GM19035 (cell line): ENCODE data around the gene USP46.

Experiments
- ATAC-seq: cut with Tn5 transposase; IDR thresholded peaks from one replicate; pipeline ENCODE4 v1.9.1; 2021; ENCODE audit not compliant: unreplicated experiment

Gene USP46

DNA sequence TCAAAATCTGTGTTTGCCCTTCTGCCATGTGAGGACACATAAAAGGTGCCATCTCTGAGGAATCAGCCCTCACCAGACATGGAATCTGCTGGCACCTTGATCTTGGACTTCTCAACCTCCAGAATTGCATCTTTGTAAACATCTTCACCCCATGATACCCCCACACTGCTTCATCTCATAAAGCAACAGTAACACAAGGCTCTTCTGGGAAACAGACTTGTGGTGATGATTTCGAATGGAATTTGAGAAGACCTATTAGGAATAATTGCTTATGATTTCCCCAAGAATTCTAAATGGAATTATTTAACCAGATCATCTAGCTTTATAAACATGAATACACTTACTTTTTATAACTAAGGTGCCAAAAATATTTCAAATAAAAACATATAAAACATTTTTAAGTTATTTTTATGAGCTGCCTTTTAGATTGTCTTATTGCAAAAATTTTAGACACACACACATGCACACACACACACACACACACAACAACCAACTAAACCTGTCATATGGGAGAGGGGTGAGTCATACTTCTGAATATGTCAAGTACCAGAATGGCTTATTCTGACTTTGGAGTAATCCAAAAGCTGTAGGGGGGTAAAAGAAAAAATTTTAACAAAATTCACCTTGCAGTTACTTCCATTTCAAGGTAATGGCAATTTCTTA lies 82.0 kb downstream of the USP46 start:
- ATAC-seq = no peak

GRCh38 chr4:52576326-52576725 lies 82.8 kb downstream of the USP46 start:
- no peak for ATAC-seq

DNA sequence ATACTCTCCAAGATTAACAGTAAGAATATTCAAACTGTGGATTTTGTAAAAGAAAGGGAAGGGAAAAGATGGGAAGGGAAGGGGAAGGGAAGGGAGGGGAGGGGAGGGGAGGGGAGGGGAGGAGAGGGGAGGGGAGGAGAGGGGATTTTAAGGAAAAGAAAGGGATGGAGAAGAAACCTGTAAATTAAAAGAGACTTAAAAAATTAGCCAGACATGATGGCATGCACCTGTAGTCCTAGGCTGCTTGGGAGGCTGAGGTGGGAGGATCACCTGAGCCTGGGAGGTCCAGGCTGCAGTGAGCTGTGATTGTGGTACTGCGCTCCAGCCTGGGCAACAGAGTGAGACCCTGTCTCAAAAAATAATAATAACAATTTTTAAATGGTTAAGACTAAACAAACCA lies 83.7 kb downstream of the USP46 start:
- ATAC-seq = no peak

DNA sequence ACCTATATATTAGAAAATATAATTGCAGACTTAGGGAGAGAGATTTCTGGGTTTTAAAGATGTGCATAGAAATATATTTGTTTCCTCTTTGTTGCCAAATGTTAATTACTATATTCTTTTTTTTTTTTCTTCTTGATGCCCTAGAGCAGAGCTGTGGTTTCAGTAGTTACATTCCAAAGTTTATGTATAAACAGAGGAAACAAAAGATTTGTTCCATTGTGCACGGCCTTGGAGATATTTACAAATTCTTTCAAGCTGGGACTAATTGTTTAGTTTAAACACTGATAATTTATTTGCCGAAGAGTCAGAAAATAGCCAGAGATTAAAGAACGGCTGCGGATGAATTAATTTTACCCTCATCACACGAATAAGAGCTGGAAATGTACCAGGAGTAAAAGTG lies 85.1 kb downstream of the USP46 start:
- ATAC-seq = no peak

DNA sequence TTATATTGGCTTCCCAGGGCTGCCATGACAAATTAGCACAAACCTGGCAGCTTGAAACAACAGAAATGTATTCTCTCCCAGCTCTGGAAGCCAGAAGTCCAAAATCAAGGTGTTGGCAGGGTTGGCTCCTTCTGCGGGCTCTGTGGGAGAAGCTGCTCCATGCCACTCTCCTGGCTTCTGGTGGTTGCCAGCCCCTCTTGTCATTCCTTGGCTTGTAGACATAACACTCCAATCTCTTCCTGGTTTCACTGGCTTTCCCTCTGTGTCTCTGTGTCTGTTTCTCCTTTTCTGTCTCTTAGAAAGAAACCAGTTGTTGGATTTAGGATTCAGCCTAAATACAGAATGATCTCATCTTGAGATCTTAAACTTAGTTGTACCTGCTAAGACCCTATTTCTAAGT lies 85.5 kb downstream of the USP46 start:
- no peak for ATAC-seq

- ATAC-seq = no peak
Observed at GRCh38 chr4:52572936-52573485, 86.1 kb downstream of the USP46 start.

- no peak for ATAC-seq
Observed at GRCh38 chr4:52568351-52568750, 90.8 kb downstream of the USP46 start.

DNA sequence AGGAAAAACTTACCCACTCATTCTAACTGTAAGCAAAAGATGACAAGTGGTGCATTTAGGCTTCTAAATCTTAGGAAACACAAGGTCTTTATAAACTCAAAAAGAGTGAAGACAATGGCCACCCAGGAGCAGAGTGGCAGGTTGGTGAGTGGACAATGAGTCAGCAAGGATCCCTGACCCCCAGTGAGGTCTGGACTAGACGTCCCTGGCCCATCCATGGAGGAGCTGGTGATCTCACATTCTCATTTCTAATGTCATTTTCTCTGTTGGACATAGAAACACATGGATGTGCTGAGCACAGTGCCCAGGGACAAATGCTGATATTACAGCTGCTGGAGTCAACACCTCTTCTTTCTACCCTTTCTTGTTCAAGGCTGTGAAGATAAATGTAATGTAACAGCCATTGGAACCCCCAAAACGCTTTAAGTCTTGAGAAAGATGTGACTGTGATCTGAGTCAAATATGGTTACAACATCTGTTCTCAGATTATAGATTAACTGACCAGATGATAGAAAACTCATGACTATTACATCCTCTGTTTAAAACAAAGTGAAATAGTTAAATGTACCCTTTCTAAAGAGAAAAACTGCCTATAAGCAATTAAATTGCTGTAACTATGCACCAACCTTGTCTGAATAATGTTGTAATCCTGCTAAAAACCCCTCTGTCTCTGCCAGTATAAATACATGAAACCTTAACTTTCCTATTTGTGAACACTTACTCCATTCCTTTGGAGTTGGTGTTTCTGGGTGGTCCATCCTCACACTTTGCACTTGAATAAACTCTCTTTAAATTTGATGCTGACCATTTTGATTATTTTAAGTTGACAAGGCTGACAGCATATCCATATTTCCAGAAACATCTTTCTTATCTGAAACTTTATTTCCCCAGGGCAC lies 92.7 kb downstream of the USP46 start:
- ATAC-seq = no peak

GRCh38 chr4:52560844-52561280 lies 98.2 kb downstream of the USP46 start:
- ATAC-seq = no peak

- no peak for ATAC-seq
Observed at GRCh38 chr4:52555356-52555716, 103.8 kb downstream of the USP46 start.

DNA sequence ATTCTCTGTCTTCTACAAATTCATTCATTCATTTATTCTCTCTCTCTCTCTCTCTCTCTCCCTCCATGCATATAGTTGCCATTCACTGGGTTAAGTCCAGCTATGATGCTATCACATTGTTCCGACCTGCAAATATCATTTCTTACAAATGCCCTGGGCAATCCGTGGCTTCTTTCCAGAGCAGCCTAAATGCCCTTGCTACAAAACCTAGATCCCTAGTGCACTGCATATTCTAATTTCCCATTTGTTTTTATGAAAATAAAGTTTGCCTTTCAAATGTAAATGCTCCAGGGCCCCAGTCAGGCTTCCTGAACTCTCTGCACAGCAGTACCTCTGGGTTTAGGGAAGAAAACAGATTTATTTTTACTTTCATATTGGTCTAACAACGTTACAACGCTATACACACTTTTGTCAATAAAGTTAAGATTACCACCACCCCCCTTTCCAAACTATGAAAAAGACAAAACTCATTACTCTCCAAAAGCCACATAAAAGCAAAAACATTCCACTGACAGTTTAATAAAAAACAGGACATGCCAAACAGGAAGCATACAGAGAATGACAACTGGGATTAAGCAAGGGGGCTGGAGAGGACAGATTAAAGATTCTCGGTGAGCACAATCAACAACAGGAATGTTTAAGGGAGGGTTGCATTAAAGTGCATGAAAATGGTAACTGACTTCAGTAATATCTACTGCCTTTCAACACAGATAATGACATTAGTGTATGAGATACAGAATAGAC lies 104.3 kb downstream of the USP46 start:
- ATAC-seq = no peak

DNA sequence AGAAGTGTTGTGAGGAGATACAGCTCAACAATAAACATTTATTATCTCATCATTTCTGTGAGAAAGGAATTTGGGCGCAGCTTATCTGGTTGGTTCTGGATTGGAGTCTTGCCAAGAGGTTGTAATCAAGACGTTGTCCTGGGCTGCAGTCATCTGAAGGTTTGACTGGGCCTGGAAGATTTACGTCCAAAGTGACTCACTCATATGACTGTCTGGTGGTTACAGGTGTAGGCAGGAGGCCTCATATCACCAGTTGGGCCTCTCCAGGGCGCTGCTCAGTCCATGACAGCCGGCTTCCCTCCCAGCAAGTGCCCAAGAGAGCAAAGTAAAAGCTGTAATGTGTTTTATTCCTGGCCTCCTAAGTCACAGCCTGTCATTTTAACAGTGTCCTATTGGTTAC lies 106.3 kb downstream of the USP46 start:
- no peak for ATAC-seq

- no peak for ATAC-seq
Observed at GRCh38 chr4:52551487-52551886, 107.6 kb downstream of the USP46 start.

- ATAC-seq = no peak
Observed at GRCh38 chr4:52550186-52550585, 108.9 kb downstream of the USP46 start.

- no peak for ATAC-seq
Observed at GRCh38 chr4:52548818-52549570, 110.1 kb downstream of the USP46 start.

DNA sequence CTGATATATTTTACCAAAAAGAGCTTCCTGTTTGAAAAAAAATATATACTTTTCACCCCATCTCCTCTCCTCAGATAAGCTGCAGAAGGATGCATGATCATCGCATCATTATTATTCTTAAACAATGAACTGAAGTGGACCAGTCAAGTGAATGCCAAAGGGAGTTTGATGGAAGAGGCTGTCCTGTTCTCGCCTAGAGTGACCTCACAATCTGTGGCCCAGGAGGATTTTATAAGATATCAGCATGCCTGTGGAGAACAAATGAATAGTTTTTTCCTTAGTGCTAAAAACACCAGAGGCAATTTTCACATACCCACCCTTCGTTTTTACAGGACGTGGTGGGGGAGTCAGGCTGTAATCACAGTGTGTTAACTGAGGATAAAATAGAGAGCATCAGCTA lies 112.7 kb downstream of the USP46 start:
- no peak for ATAC-seq

GRCh38 chr4:52545099-52546069 lies 113.7 kb downstream of the USP46 start:
- ATAC-seq = no peak
